HG03025 (cell line): ENCODE data around the gene SLC1A5.
"Not testable (repeated sequence)": the region's sequence is repeated elsewhere in the genome, so short reads cannot be mapped to it uniquely, and the experiment has no call there.

Experiments used
- ATAC-seq: cut with Tn5 transposase; IDR thresholded peaks from one replicate; pipeline ENCODE4 v1.9.1; 2021; ENCODE audit warnings: mild to moderate bottlenecking, moderate library complexity; ENCODE audit not compliant: unreplicated experiment, low FRiP score

Gene SLC1A5

DNA sequence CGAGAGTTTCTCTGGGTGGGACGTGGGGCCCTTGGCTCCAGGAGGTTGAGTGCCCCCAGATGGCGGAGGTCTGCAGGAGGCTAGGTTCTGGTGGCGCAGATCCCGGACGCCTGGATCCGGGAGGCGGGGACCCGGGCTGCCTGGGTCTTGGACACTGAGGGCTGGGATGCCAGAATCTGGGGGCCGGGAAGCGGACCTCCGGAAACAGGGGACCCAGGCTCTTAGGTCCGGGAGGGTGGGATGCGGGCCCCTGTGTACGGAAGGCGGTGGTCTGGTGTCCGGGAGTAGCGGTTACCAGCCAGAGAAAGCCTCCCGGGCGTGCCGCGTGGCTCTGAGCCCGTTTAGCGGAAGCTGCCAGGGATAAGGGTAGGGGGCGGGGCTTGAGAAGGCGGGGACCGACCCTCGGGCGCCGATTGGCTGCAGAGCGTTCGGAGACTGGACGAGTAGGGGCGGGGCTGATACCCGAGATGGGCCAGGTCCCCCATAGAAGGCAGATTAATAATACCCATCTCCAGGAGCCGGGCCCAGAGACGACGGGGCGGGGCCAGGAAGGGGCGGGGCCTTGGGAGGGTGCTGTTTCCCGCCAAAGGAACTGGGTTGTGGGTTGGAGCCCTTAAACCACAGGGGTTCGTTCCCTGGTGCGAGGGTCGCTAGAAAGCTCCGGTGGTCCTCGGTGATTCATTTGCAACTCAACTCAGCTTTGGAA lies at the start of gene SLC1A5:
TSS of gene SLC1A5 (minus strand) at position 333 of the 706 bp plus-strand sequence. CDS start 629 bp downstream, outside the sequence.
- peak; percentile 57 for ATAC-seq

DNA sequence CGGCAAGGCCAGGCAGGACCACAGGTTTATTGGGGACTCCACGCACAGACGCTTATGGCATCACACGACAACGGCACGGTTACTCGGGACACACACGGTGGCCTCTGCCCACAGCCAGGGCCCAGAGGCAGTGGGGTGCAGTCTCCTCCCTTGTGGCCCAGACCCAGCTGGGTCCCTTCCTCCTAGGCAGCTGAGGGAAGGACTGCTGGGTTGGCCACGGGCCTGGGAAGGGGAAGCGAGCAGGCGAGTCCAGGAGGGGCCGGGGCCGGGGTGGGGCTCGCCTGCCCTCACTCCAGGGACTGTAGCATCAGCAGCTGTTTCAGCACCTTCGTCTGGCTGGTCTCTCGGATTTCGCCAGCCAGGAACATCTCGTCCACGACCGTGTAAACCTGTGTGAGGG lies 49.8 kb upstream of the SLC1A5 start:
- ATAC-seq = no peak

DNA sequence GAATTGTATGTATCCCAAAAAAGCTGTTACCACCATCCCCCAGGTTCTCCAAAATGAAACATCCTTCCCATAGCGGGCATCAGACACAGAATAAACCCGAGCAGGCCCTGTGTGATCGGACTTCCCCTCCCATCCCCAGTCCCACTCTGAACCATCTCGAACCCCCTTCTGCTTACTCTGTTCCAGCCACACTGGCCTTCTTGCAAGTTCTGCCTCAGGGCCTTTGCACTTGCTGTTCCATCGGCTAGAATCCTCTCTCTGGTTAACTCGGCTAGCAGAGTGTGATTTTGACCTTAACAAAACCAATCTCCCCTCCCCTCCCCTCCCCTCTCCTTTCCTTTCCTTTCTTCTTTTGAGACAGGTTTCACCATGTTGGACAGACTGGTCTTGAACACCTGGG lies 46.6 kb upstream of the SLC1A5 start:
- no peak for ATAC-seq

DNA sequence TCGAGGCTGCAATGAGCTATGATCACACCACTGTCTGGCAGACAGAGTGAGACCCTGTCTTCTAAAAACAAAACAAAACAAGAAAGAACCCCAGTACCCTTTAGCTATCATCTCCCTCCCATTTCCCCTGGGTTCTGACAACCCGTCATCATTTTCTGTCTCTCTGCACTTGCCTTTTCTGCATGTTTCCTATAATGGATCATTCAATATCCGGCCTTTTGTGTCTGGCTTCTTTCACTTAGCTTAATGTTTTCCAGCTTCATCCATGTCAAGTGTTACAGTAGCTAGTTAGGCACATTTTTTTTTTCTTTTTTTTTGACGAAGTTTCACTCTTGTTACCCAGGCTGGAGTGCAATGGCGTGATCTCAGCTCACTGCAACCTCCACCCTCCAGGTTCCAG lies 45.7 kb upstream of the SLC1A5 start:
- no peak for ATAC-seq

DNA sequence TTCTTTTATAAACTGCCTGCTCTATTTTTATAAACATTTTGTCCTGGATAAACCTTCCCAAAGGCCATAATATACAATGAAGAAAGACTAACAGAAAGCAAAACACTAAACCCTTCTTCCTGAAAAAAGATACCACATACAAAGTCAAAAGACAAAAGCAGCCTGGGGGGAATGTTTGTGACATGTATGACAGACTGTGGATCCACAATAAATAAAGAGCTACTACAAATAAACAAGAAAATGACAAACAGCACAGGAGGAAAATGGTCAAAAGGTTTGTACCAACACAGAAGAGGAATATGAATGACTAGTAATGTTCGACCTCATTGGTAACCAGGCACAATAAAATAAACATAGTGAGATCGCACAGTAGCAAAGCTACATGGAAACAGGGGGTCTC lies 42.5 kb upstream of the SLC1A5 start:
- no peak for ATAC-seq

DNA sequence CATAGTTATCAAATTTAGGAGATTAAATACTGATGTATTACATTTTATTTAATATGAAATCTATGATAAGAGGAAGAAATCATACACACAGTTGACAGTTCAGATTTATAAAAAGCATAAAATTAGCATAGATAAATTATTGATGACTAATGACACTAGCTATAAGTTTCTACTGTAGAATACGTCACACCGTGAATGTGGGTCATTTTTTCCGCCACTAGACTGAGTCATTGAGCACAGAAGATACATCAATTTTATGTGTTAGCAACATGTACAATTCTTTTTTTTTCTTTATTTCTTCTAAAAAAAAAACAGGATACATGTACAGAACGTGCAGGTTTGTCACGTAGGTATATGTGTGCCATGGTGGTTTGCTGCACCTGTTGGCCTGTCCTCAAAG lies 40.1 kb upstream of the SLC1A5 start:
- no peak for ATAC-seq

DNA sequence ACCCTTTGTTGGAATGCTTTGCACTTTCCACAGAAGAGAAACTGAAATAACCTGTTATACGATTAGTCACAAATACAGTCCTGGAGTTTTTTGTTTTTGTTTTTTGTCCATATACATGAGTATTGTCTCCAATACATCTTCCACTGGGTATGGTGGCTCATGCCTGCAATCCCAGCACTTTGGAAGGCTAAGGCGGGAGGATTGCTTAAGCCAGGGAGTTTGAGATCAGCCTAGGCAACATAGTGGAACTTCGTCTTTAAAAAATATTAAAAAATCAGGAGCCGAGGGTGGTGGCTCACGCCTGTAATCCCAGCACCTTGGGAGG lies 37.3 kb upstream of the SLC1A5 start:
- ATAC-seq = no peak

DNA sequence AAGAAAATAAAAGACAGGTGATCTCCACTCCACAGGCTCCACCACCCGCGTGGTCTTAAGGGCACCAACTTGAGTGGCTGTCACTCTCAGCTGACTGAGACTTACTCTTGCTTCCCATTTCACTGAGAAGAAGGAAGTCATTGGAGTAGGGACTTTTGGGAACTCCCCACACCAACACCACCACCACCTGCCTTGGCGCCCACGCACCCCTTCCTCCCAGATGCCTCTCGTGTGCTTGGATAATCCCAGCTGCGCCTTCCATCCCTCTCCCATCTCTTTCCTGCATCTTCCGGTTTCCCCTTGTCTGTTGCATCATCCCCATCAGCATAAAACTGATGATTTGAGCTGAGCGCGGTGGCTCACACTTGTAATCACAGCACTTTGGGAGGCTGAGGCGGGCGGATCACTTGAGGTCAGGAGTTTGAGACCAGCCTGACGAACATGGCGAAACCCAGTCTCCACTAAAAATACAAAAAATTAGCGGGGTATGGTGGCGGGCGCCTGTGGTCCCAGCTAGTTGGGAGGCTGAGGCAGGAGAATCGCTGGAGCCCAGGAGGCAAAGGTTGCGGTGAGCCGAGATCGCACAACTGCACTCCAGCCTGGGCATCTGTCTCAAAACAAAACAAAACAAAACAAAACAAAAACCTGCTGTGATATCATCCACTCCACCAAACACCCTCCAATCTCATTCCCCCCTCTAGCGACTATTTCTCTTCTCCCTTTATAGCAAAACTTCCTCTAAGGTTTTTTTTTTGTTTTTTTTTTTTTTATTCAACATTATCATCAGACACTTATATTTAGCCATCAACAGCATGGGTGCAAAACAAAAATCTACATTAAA lies 36.7 kb upstream of the SLC1A5 start:
- no peak for ATAC-seq

DNA sequence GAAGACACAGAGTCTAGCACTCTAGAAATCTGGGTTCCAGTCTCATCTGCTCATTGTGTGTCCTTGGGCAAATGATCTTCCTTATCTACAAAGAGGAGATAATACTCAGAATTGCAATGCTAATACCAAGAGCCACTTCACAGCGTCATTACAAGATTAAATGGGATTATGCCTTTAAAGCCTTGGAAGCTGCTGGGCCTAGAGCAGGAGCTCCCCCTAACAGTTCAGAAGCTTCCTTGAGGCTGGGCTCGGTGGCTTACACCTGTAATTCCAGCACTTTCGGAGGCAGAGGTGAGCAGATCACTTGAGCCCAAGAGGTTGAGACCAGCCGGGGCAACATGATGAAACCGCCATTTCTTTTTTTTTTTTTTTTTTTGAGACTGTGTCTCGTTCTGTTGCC lies 34.7 kb upstream of the SLC1A5 start:
- no peak for ATAC-seq

DNA sequence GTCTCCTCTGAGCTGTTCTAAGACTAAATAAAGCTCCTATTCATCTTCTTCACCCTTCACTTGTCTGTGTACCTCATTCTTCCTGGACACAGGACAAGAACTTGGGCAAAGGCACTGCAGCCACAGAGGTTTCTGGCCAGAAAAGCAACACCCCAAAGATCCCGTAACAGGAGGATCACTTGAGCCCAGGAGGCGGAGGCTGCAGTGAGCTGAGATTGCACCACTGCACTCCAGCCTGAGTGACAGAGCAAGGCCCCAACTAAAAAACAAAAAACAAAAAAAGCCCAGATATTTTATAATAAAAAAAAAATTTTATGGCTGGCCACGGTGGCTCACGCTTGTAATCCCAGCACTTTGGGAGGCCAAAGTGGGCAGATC lies 34.0 kb upstream of the SLC1A5 start:
- ATAC-seq = not testable (repeated sequence)

DNA sequence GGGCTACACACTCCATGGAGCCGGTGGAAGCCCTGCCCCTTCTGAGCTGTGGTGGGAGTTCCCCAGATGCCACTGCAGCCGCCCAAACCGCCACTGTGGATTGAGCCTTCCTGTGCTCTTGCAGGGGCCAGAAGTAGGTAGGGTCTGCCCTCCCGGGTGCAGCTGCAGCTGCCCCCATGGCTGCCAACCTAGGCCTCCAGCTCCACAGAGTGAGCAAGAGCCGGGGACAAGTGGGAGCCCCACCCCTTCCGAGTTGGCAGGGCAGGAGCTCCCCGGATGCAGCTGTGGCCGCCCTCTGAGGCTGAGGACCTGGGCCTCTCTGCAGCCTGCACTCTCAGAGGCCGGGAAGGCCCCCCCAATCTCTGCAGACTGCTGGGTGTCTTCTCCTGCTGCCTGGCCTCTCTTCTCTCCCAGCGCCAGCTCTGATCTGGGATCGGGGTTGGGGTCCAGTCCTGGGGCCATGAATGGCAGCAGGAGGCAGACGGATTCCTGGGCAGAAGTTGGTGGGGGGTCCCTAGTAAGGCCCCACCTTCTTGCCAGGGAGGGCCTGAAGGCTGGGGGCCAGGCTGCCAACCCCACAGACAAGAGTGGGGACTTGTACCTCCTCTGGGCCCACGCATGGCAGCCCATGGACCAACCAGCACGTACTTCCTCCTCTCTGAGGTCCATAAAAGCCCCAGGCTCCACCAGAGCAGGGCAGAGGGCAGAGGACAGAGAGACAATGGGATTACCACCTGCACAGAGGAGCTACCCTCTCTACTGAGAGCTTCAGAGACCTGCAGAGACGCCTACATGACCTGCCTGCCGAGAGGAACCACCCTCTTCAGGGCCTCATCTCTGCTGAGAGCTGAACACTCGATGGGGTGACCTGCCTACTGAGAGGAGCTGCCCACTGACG lies 33.4 kb upstream of the SLC1A5 start:
- peak; percentile 33 for ATAC-seq

DNA sequence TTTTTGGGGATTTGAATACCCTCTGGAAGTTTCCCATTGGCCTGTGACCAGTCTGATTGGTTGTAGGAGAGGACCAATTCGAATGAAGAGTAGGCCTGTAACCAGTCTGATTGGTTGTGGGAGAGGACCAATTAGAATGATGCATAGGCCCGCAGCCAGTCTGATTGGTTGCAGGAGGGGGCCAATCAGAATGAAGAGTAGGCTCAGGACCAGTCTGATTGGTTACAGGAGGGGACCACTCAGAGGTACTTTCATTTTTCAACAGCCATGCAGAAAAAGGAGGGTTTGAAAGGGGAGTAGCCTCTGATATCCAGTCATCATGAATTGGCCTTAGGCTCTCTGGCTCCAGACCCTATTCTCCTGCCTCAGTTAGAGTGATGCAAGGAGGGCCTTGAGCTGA lies 30.4 kb upstream of the SLC1A5 start:
- ATAC-seq = no peak

DNA sequence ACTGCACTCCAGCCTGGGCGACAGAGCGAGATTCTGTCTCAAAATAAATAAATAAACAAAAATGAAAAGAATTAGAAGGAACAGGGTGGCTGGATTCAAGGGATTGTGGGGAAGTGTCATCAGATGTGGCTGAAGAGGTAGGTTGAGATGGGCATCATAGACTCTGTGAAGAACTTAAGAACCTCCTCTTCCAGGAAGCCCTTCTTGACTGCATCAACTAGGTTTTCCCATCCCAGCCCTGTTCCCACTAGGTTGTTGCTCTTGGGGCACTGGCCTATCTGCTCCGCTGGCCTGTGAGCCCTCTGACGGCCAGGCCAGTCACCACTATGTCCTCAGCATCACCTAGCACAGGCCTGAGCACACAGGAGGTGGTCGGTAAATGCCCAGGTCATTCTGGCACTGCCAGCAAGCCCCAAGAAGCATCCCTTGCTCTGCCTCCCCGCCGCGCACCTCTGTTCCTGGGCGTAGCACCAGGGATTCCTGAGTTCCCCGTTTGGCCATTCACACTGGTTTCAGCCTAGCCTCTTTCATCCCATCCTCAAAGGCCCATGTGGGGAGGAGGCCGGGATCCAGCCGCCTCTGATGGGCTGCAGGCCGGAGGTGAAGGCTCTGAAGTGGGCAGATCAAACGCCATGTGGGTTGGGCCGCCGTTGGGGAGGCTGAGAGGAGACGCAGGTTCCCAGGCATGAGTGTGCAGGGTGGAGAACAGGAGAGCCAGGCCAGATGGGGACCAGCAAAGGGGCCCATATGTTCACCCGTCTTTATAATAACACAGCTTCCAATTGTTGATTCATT lies 27.6 kb upstream of the SLC1A5 start:
- ATAC-seq = no peak

DNA sequence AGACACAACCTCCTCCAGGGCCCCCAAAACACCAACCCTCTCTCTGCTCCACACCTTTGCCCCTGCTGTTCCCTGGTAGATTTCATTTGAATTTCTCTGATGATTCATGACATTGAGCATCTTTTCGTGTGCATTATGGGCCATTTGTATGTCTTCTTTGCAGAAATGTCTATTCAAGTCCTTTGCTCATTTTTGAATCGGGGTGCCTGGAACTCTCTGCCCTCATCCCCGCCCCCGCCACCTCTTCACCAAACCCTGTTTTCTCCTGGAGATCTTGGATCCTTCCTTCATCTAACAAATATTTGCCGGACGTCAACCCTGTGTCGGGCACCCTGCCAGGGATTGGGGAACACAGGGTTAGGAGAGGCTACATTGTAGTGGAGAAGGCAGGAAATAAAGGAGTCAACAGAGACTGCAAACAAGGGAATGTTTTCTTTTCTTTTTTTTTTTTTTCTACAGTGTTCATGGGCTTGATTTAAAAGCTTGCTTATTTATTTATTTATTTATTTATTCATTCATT lies 25.5 kb upstream of the SLC1A5 start:
- ATAC-seq = no peak

DNA sequence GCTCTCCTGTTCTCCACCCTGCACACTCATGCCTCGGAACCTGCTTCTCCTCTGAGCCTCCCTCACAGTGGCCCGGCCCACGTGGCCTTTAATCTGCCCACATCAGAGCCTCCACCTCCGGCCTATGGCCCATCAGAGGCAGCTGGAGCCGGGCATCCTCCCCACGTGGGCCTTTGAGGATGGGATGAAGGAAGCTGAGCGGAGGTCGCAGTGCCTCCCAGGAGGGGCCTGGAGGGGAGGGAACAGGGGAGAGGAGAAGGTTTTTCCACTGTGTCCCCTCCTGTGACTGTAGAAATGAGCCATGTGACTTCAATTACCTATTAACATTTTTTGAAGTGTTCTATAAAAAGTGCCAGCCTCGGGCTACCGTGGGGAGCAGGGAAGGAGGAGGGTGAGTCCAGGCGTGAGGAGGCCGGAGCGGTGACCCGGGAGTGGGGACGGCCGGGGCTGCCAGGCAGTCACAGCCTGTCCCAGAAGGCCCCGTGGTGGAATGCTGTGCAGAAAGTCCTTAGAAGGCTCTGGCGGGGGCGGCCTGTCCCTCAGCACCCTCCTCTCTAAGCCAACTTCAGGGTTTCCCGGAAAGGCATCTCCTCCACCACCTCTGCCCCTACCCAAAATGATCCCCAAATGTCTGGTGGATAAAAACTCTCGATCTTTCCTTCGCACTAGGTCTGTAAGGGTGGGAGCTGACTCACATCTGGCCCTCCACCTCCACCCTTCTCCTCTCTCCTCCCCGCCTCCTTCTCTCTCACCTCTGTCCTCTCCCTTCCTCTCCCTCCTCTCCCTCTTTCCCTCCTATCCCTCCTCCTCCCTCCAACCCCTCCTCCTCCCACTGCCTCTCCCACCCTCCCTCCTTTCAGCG lies 24.8 kb upstream of the SLC1A5 start:
- no peak for ATAC-seq

DNA sequence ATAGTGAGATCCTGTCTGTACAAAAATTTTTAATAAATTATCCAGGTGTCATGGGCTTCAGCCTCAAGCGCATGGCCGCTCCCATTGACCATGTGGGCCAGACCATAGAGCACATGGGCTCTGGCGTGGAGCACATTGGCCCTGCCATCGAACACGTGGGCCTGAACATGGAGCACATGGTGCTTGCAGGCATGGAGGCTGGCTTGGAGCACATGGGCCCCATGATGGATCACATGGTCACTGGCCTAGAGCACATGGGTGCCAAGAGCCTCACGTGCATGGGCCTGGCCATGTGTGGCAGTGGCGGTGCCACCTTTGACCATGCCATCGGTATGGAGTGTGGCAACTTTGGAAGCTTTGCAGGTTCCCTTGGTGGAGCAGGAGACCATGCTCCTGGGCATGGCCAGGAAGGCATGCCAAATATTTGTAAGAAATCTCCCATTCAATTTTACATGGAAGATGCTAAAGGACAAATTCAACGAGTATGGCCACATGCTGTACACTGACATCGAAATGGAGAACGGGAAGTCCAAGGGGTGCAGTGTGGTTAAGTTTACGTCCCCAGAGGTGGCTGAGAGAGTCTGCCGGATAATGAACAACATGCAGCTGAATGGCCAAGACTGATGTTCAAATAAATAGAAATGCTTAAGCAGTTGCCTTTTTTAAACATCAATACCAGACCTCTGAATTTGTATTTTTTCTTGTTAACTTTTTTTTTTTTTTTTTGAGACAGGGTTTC lies 21.3 kb upstream of the SLC1A5 start:
- ATAC-seq = no peak

DNA sequence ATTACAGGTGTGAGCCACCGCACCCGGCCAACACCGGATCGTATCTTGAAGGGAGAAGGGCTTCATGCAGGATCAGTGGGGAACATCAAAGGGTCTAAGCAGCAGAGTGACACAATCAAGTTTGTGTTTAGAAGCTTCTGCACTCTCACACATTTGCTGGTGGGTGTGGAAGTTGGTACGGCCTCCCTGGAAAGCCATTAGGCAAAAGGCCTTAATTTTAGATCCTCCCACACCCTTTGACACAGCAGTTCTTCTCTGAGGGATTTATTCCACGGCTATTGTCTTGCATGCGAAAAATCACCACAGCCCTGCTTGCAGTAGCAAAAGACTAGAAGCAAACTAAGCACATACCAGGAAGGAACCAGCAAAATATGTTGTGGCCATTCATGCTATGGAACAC lies 18.3 kb upstream of the SLC1A5 start:
- no peak for ATAC-seq

DNA sequence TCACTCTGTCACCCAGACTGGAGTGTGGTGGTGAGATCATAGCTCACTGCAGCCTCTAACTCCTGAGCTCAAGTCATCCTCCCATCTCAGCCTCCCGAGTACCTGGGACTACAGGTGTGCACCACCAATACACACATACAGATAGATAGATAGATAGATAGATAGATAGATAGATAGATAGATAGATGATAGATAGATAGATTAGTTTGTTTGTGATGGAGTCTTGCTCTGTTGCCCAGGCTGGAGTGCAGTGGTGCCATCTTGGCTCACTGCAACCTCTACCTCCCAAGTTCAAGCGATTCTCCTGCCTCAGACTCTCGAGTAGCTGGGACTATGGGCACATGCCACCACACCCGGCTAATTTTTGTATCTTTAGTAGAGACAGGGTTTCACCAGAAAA lies 16.0 kb upstream of the SLC1A5 start:
- not testable (repeated sequence) for ATAC-seq

DNA sequence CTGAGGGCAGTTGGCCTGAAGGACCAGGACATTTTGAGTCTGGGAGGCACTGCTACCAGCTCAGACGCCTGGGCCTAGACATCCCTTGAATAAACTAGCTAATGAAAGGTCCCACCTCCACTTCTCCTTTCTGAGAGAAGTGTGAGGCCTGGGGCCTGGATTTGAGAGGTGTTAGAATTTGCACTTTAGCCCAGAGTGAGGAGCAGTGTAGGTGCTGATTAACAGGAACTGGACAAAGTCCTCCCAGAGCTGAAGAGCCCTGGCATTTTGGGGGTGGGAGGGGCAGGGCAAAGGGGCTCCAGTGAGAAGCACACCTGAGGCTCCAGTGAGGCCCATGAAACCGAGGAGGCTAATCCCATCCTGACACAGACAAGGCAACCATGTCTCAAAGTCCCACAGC lies 15.2 kb upstream of the SLC1A5 start:
- ATAC-seq = no peak
